ENCODE measurements around the gene CDK17.

CDK17 gene

DNA sequence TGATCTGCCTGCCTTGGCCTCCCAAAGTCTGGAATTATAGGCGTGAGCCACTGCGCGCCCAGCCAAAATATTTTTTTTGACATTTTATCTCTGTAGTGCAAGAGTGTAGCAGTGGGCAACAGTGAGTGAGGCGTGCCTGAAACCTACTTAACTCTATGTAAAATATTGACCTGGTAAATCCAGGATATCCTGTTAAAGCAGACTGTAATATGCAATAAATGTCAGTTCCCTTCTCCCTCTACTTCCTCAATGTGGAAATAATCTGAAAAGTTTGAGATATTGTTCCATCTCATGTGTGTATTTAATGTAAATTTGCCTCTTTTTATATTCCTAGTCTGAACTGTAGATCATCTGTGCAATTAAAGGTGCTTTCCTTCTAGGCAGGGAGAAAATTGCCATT, 9.5 kb upstream of the CDK17 start:
- TF ChIP-seq POLR2AphosphoS5 (IDR thresholded peaks at IDR 0.05; ENCODE audit: low read depth, low read length) (no peak), REST (IDR thresholded peaks at IDR 0.05; ENCODE audit: insufficient read depth in 1 of 2, low read depth in 2 of 2, low read length in 2 of 2) (no peak), TAF1 (IDR thresholded peaks at IDR 0.05; ENCODE audit: borderline replicate concordance, insufficient read depth, low read length) (no peak), FOXP2 (optimal IDR thresholded peaks at IDR 0.05; ENCODE audit: borderline replicate concordance, extremely low read depth, extremely low read length, insufficient read depth) (no peak), SIN3A (IDR thresholded peaks at IDR 0.05; ENCODE audit: borderline replicate concordance, insufficient read depth, low read length) (no peak)

DNA sequence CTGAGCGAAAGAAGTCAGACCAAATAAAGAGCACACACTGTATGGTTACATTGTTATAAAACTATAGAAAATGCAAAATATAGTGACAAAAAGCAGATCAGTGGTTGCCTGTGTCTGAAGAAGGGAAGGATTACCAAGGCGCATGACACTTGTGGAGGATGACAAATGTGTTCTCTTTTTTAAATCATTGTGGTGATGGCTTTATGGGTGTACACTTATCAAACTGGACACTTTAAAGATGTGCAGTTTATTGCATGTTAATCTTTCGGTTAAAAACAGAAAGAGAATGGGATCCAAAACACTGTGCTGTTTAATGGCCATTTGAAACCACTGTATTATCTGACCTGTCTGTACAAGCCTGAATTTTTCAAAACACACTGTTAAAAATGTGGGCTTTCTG, 8.8 kb upstream of the CDK17 start:
- TF ChIP-seq POLR2AphosphoS5 (IDR thresholded peaks at IDR 0.05; ENCODE audit: low read depth, low read length), result no peak
- TF ChIP-seq TAF1 (IDR thresholded peaks at IDR 0.05; ENCODE audit: borderline replicate concordance, insufficient read depth, low read length), result no peak
- TF ChIP-seq REST (IDR thresholded peaks at IDR 0.05; ENCODE audit: insufficient read depth in 1 of 2, low read depth in 2 of 2, low read length in 2 of 2), result no peak
- no peak for TF ChIP-seq FOXP2 (optimal IDR thresholded peaks at IDR 0.05; ENCODE audit: borderline replicate concordance, extremely low read depth, extremely low read length, insufficient read depth)

GRCh38 chr12:96404696-96405095, 4.5 kb upstream of the CDK17 start:
- TF ChIP-seq REST (IDR thresholded peaks at IDR 0.05; ENCODE audit: insufficient read depth in 1 of 2, low read depth in 2 of 2, low read length in 2 of 2) (no peak), TAF1 (IDR thresholded peaks at IDR 0.05; ENCODE audit: borderline replicate concordance, insufficient read depth, low read length) (no peak), POLR2AphosphoS5 (IDR thresholded peaks at IDR 0.05; ENCODE audit: low read depth, low read length) (no peak), FOXP2 (optimal IDR thresholded peaks at IDR 0.05; ENCODE audit: borderline replicate concordance, extremely low read depth, extremely low read length, insufficient read depth) (no peak), SIN3A (IDR thresholded peaks at IDR 0.05; ENCODE audit: borderline replicate concordance, insufficient read depth, low read length) (no peak)

GRCh38 chr12:96403870-96404269, 3.6 kb upstream of the CDK17 start:
- no peak for TF ChIP-seq REST (IDR thresholded peaks at IDR 0.05; ENCODE audit: insufficient read depth in 1 of 2, low read depth in 2 of 2, low read length in 2 of 2)
- no peak for TF ChIP-seq POLR2AphosphoS5 (IDR thresholded peaks at IDR 0.05; ENCODE audit: low read depth, low read length)
- TF ChIP-seq SIN3A (IDR thresholded peaks at IDR 0.05; ENCODE audit: borderline replicate concordance, insufficient read depth, low read length), result no peak
- no peak for TF ChIP-seq TAF1 (IDR thresholded peaks at IDR 0.05; ENCODE audit: borderline replicate concordance, insufficient read depth, low read length)
- no peak for TF ChIP-seq FOXP2 (optimal IDR thresholded peaks at IDR 0.05; ENCODE audit: borderline replicate concordance, extremely low read depth, extremely low read length, insufficient read depth)

- TF ChIP-seq SIN3A (IDR thresholded peaks at IDR 0.05; ENCODE audit: borderline replicate concordance, insufficient read depth, low read length) (no peak), TAF1 (IDR thresholded peaks at IDR 0.05; ENCODE audit: borderline replicate concordance, insufficient read depth, low read length) (no peak), POLR2AphosphoS5 (IDR thresholded peaks at IDR 0.05; ENCODE audit: low read depth, low read length) (no peak), REST (IDR thresholded peaks at IDR 0.05; ENCODE audit: insufficient read depth in 1 of 2, low read depth in 2 of 2, low read length in 2 of 2) (no peak), FOXP2 (optimal IDR thresholded peaks at IDR 0.05; ENCODE audit: borderline replicate concordance, extremely low read depth, extremely low read length, insufficient read depth) (no peak)
Observed at GRCh38 chr12:96402061-96402460, 1.8 kb upstream of the CDK17 start.
